HG03064 (cell line): Measurements from ENCODE around the gene AEN.

Source experiments
- ATAC-seq: cut with Tn5 transposase; IDR thresholded peaks from one replicate; pipeline ENCODE4 v1.9.1; 2021; ENCODE audit warnings: low read depth; ENCODE audit not compliant: unreplicated experiment

AEN gene

GRCh38 chr15:88648357-88649214, 27.4 kb downstream of the AEN start:
- ATAC-seq = no peak

GRCh38 chr15:88649286-88649733, 28.2 kb downstream of the AEN start:
- peak; percentile 52 for ATAC-seq

GRCh38 chr15:88649753-88650551, 28.8 kb downstream of the AEN start:
- no peak for ATAC-seq

- ATAC-seq = no peak
These were observed 29.4 kb downstream of the AEN start for GRCh38 chr15:88650556-88650955.

- ATAC-seq = no peak
These were observed 30.1 kb downstream of the AEN start for GRCh38 chr15:88651136-88651732.

GRCh38 chr15:88651971-88652370, 30.8 kb downstream of the AEN start:
- no peak for ATAC-seq

- no peak for ATAC-seq
These were observed 31.5 kb downstream of the AEN start for GRCh38 chr15:88652456-88653199.

GRCh38 chr15:88653200-88654064, 32.3 kb downstream of the AEN start:
- no peak for ATAC-seq

- ATAC-seq = no peak
These were observed 33.4 kb downstream of the AEN start for GRCh38 chr15:88654430-88655102.

- no peak for ATAC-seq
These were observed 34.0 kb downstream of the AEN start for GRCh38 chr15:88655103-88655553.

- ATAC-seq = no peak
These were observed 34.8 kb downstream of the AEN start for GRCh38 chr15:88655800-88656488.

- ATAC-seq = peak; percentile 90
These were observed 35.7 kb downstream of the AEN start for GRCh38 chr15:88656760-88657221.

- ATAC-seq = no peak
These were observed 36.4 kb downstream of the AEN start for GRCh38 chr15:88657326-88658069.

- no peak for ATAC-seq
These were observed 37.2 kb downstream of the AEN start for GRCh38 chr15:88658070-88658965.

- ATAC-seq = no peak
These were observed 38.1 kb downstream of the AEN start for GRCh38 chr15:88658972-88659931.
